Astrocyte of the hippocampus (primary cell): ENCODE results near the gene CACNA1E.

Experiments
- DNase-seq: peaks from one replicate; pipeline ENCODE4 v3.0.0; 2011; ENCODE audit warnings: low read depth, low spot score

CACNA1E gene

GRCh38 chr1:181483285-181484195 is at the start of gene CACNA1E:
Gene CACNA1E (plus strand): TSS chr1:181483517. CDS start chr1:181483745, 228 bp downstream.
- DNase-seq, result no peak

DNA sequence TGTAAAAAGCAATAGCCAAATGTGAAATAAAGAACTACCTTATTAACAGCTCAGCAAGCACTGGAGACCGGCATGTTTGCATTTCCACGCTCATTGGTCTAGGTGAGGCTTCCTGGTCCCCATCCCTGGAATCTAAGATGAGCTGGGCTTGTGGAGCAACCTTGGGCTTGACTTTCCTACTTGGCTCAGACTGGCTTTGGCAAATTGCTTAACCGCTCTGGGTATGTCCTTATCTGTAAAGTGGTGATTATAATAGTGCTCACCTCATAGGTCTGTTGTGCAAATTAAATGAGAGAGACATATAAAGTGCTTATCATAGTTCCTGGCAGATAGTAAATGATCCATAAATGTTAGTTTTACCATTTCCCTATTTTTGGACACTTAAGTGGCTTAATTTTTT is 49.4 kb upstream of the CACNA1E start:
- DNase-seq, result no peak

DNA sequence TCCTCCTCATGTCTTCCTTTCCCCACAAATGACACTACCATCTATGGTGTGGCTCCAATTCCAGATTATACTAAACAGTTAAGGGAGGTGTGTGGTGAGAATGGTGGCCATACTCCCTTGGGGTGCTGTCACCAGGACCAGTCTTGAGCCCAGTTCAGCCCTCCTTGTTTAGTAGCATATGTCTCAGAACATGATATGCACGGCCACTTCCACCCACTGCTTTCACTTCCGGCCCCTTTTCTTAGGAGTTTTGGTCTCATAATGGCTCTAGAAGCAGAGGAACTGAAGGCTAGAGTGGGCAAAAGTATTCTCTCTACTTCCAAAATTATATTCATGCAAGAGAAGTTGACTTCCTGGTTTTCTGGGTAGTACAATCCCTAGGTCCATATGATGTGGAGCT is 45.3 kb upstream of the CACNA1E start:
- DNase-seq, result no peak

- DNase-seq, result no peak
These were observed 42.8 kb upstream of the CACNA1E start for GRCh38 chr1:181440510-181440909.

- DNase-seq, result no peak
These were observed 41.2 kb upstream of the CACNA1E start for GRCh38 chr1:181442181-181442525.

- DNase-seq, result no peak
These were observed 40.0 kb upstream of the CACNA1E start for GRCh38 chr1:181443231-181443853.

GRCh38 chr1:181445436-181445835 is 37.9 kb upstream of the CACNA1E start:
- no peak for DNase-seq

- DNase-seq, result no peak
These were observed 34.9 kb upstream of the CACNA1E start for GRCh38 chr1:181448461-181448860.

DNA sequence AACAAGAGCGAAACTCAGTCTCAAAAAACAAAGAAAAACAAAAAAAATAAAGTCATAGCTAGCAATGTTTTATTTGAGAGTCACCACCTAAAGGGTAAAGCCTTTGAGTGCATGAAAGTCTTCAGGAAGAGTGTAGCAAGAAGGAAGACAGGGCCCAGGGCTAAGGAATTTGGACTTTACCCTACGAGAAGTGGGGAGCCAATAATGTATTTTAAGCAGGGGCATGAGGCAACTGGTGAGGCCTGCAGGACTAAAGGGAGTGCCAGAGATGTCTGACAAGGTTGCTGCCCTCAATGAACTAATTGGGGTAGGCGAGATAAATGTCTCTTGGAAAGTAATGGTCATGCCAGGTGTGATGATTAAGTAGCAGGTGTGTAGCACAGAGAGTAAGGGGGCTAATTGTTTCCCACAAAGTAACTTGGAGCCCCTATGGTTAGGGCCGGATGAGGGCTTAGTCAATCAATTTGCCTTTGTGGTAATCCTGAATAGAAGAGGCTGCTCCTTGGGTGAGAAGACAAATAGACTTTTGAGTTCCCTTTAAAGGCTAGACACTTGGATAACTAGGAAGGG is 31.6 kb upstream of the CACNA1E start:
- no peak for DNase-seq

DNA sequence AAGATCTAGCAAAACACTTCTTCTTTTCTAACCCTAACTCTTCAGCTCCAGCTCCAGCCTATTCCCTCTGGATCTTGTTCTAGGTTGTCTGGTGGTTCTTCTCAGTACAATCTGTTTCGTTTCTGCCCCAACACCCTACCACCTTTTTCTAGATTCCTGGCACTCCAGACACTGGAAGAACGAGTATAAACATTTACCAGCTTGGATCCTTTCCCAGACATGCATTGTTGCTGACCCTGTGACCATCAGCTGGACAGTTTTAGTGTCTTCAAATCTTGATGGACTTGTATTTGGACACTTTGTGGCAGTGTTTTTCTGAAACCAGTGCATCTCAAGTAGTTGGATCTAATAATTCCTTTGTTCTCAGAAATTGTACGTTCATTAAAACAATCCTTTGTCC is 30.6 kb upstream of the CACNA1E start:
- DNase-seq, result no peak

- DNase-seq, result no peak
These were observed 29.6 kb upstream of the CACNA1E start for GRCh38 chr1:181453541-181454201.

DNA sequence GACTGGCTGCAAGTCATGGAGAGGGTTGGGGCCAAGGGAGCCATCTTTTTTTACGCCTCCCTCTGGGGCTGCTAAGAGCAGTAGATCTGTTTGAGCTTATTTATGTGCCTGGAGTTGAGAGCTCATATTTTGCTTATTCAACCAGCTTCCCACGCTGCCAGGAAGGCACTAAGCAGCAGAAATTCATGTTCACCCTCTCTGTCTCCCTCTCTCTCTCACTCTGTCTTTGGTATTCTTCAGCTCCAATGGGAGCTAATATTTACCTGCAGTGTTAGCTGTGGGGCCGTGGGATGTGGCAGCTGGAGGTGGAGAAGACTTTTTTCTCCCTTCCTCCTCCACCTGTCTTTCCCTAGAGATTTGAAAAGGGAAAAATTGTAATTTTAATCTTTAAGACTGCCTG is 26.8 kb upstream of the CACNA1E start:
- no peak for DNase-seq

DNA sequence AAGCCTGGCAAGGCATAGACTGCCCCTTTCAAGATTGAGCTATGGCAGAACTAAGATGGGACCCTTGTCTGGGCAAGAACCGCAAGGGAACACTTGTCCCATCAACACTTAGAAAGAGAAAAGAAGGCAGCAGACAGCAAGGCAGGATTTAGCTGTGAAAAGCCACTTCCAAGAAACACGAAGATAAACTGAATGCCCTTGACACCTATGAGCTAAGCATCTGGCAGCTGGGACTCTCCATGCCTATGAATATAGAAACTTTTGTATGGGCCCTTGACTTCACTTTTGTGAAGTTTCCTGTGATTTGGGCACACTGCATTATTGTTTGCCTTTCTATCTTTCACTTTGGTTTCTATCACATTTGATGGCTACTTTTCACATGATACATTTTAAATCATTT is 24.9 kb upstream of the CACNA1E start:
- no peak for DNase-seq

DNA sequence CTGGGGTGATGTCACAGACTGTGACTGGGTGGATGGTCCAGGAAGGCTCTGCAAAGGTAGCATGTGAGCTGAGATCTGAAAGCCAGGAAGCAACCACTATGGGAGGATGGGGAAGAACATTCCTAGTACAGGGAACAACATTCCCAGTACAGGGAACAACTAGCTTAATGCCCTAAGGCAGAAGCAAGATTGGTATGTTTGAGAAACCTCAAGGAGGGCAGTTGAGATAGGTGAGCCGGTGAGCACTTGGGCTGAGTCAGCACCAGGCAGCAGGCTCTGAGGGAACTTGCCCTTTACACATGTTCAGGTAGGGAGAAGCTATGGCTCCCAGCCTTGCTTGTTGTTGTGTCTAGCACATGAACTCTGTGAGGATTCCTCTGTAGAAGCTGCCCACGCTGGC is 24.2 kb upstream of the CACNA1E start:
- DNase-seq, result no peak

DNA sequence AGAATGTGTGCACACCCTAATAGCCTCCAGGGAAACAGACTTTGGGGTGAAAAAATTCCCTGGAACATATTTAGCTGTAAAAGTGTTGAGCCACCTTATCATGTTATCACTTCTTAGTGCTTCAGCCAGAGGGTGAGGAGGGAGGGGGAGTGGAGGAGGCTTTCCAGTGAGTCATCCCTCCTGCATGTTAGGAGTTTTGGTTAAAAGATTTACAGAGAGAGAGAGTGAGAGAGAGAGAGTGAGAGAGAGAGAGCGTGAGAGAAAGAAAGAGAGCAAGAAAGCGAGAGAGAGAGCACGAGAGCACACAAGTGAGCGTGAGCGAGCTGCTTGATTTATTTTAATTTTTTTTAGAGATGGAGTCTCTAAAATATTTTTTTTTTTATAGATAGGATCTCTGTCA is 13.5 kb upstream of the CACNA1E start:
- DNase-seq, result peak; percentile 82

DNA sequence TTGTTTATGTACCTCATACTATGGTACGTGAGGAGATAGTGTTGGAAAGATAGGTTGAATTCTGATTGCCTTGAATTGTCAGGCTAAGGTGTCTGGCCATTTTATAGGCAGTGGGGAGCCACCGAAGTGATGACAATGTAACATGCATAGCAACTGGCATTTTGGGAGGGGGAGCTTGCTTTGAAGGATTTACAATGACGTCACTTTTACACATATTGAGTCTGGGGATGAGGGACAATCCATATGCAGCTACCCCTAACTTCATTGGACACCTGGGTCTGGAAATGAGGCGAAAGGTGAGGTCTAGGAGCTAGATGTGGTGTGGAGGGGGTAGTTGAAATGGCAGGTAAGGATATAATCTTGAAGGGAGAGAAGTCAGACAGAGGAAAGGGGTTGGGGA is 7.7 kb upstream of the CACNA1E start:
- DNase-seq, result no peak

- no peak for DNase-seq
These were observed 6.7 kb upstream of the CACNA1E start for GRCh38 chr1:181476581-181476980.

DNA sequence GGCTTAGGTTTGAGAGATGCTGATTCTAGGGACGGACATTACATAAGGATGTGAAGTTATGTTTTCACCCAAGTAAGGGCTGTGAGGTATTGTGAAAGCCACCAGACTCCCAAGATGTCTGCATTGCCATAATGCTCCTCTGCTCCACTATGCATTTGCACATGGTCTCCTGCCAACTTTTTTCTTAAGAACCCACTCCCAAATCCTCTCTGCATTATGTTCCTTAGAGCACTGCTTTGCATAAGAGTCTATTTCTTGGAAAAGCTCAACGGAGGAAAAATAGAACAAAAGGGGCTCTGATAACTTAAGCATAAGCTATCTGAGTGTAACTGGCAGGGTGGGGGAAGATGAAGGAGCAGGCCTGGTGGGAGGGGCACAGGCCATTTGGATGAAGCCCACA is 5.0 kb upstream of the CACNA1E start:
- DNase-seq, result no peak

- peak; percentile 83 for DNase-seq
These were observed 4.1 kb upstream of the CACNA1E start for GRCh38 chr1:181479137-181479745.

GRCh38 chr1:181482001-181482430 is 1.3 kb upstream of the CACNA1E start:
- DNase-seq, result no peak

GRCh38 chr1:181482521-181483284 is 614 bp upstream of the CACNA1E start:
- peak; percentile 59 for DNase-seq
